NCI-H345 treated with DMSO at 0.1 percent for 48 hours (cell line): ENCODE measurements around the gene CCDC182.
A peak's percentile ranks its signal among the peaks of the same experiment; 100 is the strongest.

ENCODE experiments used
- DNase-seq: peaks from one replicate; lab custom pipeline; 2025; ENCODE audit not compliant: unreplicated experiment; lab: John Stamatoyannopoulos, UW

The CCDC182 gene

DNA sequence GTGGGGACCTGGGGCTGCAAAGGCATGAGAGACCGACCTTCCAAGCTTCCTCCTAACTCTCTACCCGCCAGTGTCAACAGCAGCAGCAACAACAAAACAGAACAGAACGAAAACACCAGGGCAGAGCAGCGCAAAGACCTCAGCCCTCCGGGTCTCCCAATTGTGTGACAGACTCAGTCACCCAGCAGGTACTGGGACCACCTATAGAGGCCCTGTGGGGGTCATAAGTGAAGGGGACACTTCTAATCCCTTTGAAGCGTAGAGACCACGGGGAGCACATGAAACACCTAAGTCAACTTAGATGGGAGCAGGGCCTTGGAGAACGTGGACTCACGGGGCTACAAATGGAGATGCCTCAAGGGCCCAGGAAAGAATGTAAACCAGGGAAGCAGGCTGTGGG is 12.6 kb upstream of the CCDC182 start:
- DNase-seq = peak; percentile 43

- DNase-seq = no peak
These were observed 11.9 kb upstream of the CCDC182 start for GRCh38 chr17:57756951-57757350.

DNA sequence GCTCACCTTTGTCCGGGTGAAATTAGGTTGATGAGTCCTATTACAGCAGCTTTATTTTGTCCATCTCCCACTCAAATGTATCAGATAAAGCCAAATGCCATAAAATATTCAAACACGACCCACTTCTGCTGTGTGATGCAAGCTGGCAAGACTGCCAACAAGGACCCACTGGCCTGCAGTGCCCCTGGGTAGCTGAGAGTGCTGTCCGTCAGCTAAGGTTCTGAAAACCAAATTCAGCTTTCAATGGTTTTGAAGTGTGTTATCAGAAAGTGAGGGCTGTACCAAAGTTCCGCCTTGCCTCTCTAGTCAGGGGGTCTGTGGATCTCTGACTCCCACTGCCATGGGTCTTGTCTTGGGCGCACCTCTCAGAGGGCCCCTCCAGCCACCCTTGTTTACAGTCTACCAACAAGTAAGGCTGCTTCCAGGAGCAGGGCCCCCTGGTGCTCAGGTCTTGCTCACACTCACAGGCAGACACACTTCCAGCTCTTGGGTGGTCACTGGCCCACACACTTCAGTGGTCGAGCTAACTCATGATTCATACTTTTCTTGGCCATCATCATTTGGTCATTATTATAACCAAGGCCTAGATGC is 10.5 kb upstream of the CCDC182 start:
- no peak for DNase-seq

DNA sequence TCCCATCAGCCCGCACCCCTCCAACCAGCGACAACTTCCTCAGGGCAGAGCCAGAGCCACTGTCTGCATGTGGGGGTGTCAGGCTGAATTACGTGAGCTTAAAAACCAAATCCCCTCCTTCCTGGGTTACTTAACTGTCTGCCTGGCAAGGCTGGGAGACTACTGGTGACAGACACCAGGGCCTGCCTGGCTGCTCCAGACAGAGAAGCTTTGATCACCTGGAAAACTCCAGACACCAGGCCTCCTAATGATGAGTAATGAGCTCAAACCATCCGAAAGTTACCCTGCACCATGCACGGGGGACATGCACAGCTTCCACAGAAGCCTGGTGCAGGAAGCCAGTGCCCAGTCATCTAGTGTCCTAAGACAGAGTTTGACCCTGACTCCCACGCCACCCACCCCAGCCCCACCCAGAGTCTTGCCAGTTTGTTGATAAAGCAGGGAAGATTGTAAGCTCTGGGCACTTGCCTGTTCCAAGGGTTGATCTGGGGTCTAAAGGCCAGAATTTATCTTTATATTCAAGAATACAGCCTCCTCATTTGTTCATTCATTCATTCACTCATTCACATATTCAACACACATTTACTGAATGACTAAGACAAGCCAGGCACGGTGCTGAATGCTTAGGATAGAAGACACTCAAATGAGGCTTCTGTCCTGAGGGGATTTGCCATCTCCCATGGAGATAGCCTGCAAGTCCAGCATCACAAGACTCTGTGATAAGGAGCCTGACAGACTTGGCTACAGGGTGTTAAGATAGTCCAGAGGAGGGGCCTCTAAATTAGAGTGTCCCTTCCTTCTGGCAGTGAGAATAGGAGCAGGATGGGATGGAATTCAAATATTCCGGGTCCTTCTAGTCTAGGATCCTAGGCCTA is 7.2 kb upstream of the CCDC182 start:
- DNase-seq = no peak

DNA sequence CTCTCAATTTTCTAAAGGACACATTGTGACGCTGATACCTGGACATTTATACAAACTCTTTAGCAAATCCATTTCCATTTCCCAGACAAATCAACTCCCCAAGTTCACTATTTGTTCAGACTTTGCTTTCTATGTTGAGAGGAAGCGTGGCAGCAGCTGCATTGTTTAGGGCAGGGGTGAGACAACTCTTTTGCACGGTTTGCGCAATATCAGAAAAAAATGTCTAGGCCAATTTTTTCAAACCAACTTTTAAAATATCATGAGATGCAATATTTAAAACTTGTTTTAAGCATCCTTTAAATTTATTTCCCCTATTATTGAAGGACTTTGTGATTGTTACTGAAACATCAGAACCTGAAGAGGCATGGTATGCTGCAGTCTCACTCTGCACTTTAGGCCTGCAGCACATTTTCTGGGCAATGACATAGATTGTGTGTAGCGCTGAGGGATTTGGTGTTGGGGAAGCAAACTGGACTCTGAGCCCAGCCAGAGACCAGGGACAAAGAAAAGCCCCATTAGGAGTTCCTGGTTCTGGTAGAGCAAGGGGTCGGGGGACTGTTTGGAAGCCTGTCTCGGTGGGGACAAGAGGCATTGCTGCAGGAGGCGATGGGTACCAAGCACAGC is 6.4 kb upstream of the CCDC182 start:
- DNase-seq = no peak

DNA sequence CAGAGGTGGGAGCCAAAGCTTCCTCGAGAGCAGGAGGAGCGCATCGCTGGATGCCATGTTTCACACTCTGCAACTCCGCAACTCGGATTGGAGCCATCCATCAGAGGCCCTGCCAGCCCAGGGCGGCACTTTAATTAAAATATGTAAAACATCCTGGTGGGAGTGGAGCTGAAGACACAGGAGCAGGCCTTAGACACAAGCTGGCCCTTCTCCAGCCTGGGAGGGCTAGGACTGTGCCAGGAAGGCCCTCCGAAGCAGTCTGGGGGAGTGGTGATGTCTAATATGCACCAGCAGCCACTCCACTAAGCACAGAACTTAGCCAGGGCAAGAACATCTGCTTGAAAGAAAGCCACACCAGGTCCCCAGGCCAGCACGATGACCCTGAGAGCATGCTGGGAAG is 5.8 kb upstream of the CCDC182 start:
- no peak for DNase-seq

DNA sequence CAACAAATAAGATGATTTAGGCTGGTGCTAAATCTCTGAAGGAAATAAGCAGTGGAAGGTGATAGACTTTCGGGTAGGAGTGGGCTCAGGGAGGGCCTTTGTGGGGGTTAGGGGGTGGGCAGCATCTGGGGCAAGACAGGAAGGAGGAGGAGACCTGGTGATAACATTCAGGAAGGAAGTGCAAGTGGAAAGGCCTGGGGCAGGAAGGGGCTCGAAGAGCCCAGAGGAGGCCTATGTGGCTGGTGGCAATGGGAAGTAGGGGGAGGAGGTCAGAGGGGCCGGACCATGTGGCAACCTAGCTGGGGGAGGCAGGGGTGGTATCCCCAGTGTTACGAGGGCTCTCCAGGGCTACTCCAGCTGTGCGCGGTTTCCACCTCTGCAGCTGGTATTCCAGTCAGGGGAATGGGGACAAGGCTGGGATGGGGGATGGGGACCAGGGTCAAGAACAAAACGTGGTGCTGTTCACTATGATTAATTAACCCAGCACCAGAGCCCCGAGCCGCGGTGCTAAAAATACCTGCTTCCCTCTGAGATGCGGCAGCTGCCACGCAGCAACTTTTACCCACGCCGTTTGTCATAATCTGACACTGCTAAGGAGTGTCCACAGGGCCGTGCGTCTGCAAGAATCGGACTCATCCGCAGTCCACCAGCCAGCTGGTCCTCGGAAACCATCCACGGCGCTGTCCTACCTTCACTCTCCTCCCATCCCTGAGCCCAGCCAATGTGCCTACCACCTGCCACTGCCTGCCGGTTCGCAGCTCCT is 5.2 kb upstream of the CCDC182 start:
- DNase-seq = no peak

DNA sequence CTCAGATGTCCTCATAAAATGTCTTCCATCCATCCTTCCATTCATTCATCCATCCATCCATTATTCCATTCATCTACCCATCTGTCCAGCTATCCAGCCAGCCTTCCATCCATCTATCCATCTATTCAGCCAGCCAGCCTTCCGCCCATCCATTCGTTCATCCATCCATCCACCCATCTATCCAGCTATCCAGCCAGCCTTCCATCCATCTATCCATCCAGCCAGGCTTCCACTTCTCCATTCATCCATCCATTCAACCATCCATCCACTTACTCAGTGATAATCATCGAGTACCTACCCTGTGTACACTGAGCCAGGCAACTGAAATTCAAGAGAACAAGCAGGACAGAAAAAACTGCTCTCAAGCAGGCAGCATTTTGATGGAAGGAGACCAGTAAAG is 4.6 kb upstream of the CCDC182 start:
- no peak for DNase-seq

DNA sequence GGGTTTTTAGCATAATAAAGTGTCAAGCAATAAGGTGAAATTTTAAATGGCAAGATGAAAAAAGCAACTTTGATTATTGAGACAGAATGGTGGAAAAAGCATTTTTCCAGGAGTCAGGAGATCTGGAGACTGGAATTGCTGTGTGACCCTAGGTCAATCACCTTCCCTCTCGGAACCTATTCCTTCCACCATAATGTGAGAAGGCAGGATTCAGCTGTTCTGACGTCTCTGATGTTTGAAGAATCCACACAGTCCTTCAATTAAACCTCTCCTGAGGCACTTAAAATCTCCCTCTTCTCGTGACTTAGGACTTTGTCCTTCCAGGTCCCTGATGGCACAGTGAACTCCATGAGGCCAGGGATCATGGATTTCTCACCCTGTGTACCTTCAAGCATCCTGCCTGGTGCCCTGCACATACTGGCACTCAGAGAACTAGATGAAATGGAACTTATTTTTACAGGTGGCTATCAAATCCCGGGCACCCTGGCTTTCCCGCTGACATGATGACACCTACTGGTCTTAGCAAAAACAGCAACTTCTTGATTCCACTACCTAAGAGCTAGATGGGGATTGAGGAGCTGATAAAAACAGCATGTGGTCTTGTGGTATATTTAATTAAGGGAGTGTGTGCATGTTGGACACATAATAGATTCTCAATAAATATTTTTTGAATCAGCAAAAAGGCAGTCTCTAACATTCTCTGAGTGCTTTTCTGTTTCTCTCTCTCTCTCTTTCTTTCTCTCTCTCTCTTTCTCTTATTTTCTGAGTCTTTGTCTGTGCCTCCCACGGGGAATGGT is 2.3 kb upstream of the CCDC182 start:
- DNase-seq = peak; percentile 72

DNA sequence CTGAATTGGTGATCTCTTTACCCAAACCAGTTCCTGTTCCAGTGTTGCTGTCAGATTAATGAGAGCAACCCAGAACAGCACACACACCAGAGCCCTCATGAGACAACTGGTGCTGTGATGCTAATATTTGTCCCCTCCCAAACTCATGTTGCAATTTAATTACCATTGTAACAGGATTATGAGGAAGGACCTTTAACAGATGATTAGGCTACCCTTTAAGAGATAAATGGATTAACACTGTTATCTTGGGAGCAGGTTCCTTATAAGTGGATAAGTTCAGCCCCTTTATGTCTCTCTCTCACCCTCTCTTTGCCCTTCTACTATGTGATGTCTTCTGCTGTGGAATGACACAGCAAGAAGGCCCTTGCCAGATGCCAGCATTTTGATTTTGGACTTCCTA is 1.1 kb upstream of the CCDC182 start:
- DNase-seq = no peak

GRCh38 chr17:57744195-57745170 is 616 bp downstream of the CCDC182 start:
- DNase-seq = no peak

DNA sequence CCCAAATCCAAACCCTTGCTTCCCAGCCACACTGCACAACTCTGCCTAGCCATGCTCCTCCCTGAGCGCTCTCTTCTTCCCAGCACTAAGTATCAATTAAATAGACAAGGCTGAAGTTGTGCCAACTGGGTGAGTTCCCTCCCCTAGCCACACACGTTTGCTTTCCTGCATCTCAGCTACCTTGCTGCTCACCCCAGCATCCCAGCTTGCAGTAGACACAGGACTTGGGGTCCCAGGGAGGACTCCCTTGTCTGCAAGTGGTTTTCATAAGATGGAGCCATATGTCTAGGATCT is 4.9 kb downstream of the CCDC182 start:
- no peak for DNase-seq

DNA sequence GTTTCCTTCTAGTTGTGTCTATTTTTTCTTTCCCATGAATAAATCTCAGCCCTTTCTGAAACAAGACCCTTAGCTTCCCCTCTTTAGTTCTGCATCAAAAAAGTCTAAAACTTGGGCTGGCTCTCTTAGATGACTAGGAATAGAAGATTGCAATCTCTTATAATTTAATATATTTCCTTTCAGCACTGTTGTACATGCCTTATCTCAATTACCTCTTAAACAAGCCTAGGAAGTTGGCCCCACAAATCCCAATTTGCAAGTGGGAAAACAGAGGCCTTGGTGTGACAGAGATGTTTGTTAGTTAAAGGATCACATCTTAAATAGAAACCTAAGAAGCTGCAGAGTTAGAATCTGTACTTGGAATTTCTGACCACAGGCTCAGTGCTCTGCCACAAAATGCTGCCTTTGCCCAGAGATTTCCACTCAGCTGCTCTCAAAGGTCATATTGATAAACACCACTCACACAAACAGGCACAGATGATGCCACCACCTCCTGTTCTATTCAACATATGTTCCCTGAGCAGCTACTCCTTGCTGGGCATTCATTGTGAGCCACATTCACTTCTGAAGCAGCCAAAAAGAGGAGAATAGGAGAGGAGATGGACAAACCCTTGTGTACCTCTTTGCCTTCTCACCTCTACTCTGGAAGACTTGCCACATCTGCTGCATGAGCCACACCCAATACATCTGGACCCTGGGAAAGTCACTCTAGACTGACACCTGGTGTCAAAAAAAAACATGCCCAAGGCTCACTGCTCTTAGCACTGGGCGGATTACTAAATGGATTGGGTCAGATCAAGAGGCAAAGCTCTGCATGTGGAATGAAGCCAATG is 5.5 kb downstream of the CCDC182 start:
- peak; percentile 5 for DNase-seq

- DNase-seq = no peak
These were observed 7.6 kb downstream of the CCDC182 start for GRCh38 chr17:57737450-57737849.

GRCh38 chr17:57735707-57736106 is 9.4 kb downstream of the CCDC182 start:
- no peak for DNase-seq

- no peak for DNase-seq
These were observed 9.9 kb downstream of the CCDC182 start for GRCh38 chr17:57735230-57735629.

- no peak for DNase-seq
These were observed 12.0 kb downstream of the CCDC182 start for GRCh38 chr17:57733085-57733484.

GRCh38 chr17:57732062-57732461 is 13.0 kb downstream of the CCDC182 start:
- no peak for DNase-seq
